ENCODE measurements around the gene PELO.
"Not testable (repeated sequence)": the region's sequence is repeated elsewhere in the genome, so short reads cannot be mapped to it uniquely, and the experiment has no call there.

Gene PELO, protein sequence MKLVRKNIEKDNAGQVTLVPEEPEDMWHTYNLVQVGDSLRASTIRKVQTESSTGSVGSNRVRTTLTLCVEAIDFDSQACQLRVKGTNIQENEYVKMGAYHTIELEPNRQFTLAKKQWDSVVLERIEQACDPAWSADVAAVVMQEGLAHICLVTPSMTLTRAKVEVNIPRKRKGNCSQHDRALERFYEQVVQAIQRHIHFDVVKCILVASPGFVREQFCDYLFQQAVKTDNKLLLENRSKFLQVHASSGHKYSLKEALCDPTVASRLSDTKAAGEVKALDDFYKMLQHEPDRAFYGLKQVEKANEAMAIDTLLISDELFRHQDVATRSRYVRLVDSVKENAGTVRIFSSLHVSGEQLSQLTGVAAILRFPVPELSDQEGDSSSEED

GRCh38 chr5:52787600-52788504, at the start of gene PELO, which contains the start of gene ITGA1:
Gene PELO, plus strand, starts transcription at chr5:52787916. Its CDS starts 12,479 bp downstream, at chr5:52800395.
Gene ITGA1, plus strand, starts transcription at chr5:52787916. Its CDS starts 438 bp downstream, at chr5:52788354.
- Histone ChIP-seq H3K9me3 (ENCODE audit: control insufficient read depth in 1 of 2, low read length in 2 of 2) (no peaks in the 10 kb centered on the region), H3K36me3 (ENCODE audit: control insufficient read depth in 1 of 2, insufficient read depth in 2 of 2, low read length in 2 of 2) (no peaks in the 10 kb centered on the region), H3K4me3 (ENCODE audit: low read depth in 1 of 2, low read length in 2 of 2) (peak within 1 kb of the TSS; percentile 89 to 94), H3K4me1 (ENCODE audit: control insufficient read depth in 1 of 2, insufficient read depth in 2 of 2, low read length in 2 of 2) (peaks cover 19 to 36% of the 10 kb centered on the region in 2 donors), H3K27me3 (ENCODE audit: control insufficient read depth in 1 of 2, insufficient read depth in 2 of 2, low read length in 2 of 2) (no peaks in the 10 kb centered on the region), H3K9ac (ENCODE audit: low read depth in 1 of 2, low read length in 2 of 2) (peak within 1 kb of the TSS; percentile 76 to 80), H3K27ac (ENCODE audit: low read depth, low read length) (peak within 1 kb of the TSS; percentile 83)

DNA sequence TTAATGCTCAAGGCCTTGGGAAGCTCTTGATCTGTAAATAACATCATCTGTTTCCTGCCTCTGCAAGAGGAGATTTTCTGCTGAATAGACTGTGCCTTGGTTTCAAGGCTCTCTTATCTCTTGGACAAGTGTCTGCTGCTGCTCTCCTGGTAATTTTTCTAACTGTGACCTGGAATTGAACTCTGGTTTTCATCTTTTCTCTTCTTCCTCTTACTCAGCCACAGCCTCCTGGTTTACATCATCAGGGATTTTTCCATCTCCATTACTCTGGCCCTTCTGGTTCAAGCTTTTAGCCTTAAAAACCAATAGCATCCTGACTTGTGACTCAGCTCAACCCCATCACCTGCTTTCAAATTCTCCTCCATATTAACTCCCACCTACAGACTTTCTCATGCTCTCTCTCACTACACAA, 49.6 kb upstream of the PELO start:
- Histone ChIP-seq H3K36me3 (ENCODE audit: control insufficient read depth in 1 of 2, insufficient read depth in 2 of 2, low read length in 2 of 2) (no peaks in the 10 kb centered on the region), H3K4me1 (ENCODE audit: control insufficient read depth in 1 of 2, insufficient read depth in 2 of 2, low read length in 2 of 2) (peaks cover under 1 to 21% of the 10 kb centered on the region in 2 donors), H3K27me3 (ENCODE audit: control insufficient read depth in 1 of 2, insufficient read depth in 2 of 2, low read length in 2 of 2) (no peaks in the 10 kb centered on the region), H3K4me3 (ENCODE audit: low read depth in 1 of 2, low read length in 2 of 2) (no peak overlapping the region), H3K27ac (ENCODE audit: low read depth, low read length) (no peak overlapping the region), H3K9ac (ENCODE audit: low read depth in 1 of 2, low read length in 2 of 2) (no peak overlapping the region), H3K9me3 (ENCODE audit: control insufficient read depth in 1 of 2, low read length in 2 of 2) (no peaks in the 10 kb centered on the region)

- no peaks in the 10 kb centered on the region for H3K27me3 ChIP-seq (ENCODE audit: control insufficient read depth in 1 of 2, insufficient read depth in 2 of 2, low read length in 2 of 2)
- no peak overlapping the region for H3K4me3 ChIP-seq (ENCODE audit: low read depth in 1 of 2, low read length in 2 of 2)
- no peak overlapping the region for H3K27ac ChIP-seq (ENCODE audit: low read depth, low read length)
- H3K36me3 ChIP-seq (ENCODE audit: control insufficient read depth in 1 of 2, insufficient read depth in 2 of 2, low read length in 2 of 2): no peaks in the 10 kb centered on the region
- peaks cover 6 to 29% of the 10 kb centered on the region in 2 donors for H3K4me1 ChIP-seq (ENCODE audit: control insufficient read depth in 1 of 2, insufficient read depth in 2 of 2, low read length in 2 of 2)
- H3K9ac ChIP-seq (ENCODE audit: low read depth in 1 of 2, low read length in 2 of 2): no peak overlapping the region
- no peaks in the 10 kb centered on the region for H3K9me3 ChIP-seq (ENCODE audit: control insufficient read depth in 1 of 2, low read length in 2 of 2)
Observed at GRCh38 chr5:52740007-52740406, 47.7 kb upstream of the PELO start.

- Histone ChIP-seq H3K36me3 (ENCODE audit: control insufficient read depth in 1 of 2, insufficient read depth in 2 of 2, low read length in 2 of 2) (no peaks in the 10 kb centered on the region), H3K27me3 (ENCODE audit: control insufficient read depth in 1 of 2, insufficient read depth in 2 of 2, low read length in 2 of 2) (no peaks in the 10 kb centered on the region), H3K9me3 (ENCODE audit: control insufficient read depth in 1 of 2, low read length in 2 of 2) (no peaks in the 10 kb centered on the region), H3K4me3 (ENCODE audit: low read depth in 1 of 2, low read length in 2 of 2) (no peak overlapping the region), H3K4me1 (ENCODE audit: control insufficient read depth in 1 of 2, insufficient read depth in 2 of 2, low read length in 2 of 2) (peaks cover 6 to 29% of the 10 kb centered on the region in 2 donors), H3K9ac (ENCODE audit: low read depth in 1 of 2, low read length in 2 of 2) (no peak overlapping the region), H3K27ac (ENCODE audit: low read depth, low read length) (peak overlapping the region; percentile 24)
Observed at GRCh38 chr5:52743012-52743411, 44.7 kb upstream of the PELO start.

DNA sequence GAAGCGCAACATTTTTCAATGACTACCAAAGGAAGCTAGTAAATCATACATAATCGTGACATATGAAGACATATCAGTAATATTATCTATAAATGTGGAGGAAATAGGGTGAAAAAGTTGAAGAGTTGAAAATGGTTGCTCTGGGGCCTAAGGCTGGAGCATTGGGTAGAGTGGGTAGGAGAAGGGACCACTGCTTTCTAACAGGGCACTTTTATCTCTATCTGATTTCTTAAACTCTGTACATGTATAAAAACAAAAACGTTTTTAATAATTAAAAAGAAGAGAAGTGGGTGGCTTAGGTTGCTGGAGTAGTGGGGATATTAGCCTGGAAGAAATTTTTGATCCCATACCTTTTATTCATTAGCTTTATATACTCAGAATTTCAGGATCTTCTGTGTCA, 44.2 kb upstream of the PELO start:
- Histone ChIP-seq H3K4me3 (ENCODE audit: low read depth in 1 of 2, low read length in 2 of 2) (no peak overlapping the region), H3K27ac (ENCODE audit: low read depth, low read length) (peak overlapping the region; percentile 24), H3K36me3 (ENCODE audit: control insufficient read depth in 1 of 2, insufficient read depth in 2 of 2, low read length in 2 of 2) (no peaks in the 10 kb centered on the region), H3K4me1 (ENCODE audit: control insufficient read depth in 1 of 2, insufficient read depth in 2 of 2, low read length in 2 of 2) (peaks cover 6 to 29% of the 10 kb centered on the region in 2 donors), H3K9me3 (ENCODE audit: control insufficient read depth in 1 of 2, low read length in 2 of 2) (no peaks in the 10 kb centered on the region), H3K9ac (ENCODE audit: low read depth in 1 of 2, low read length in 2 of 2) (no peak overlapping the region), H3K27me3 (ENCODE audit: control insufficient read depth in 1 of 2, insufficient read depth in 2 of 2, low read length in 2 of 2) (no peaks in the 10 kb centered on the region)

GRCh38 chr5:52743970-52744369, 43.7 kb upstream of the PELO start:
- H3K27ac ChIP-seq (ENCODE audit: low read depth, low read length): no peak overlapping the region
- no peaks in the 10 kb centered on the region for H3K9me3 ChIP-seq (ENCODE audit: control insufficient read depth in 1 of 2, low read length in 2 of 2)
- H3K36me3 ChIP-seq (ENCODE audit: control insufficient read depth in 1 of 2, insufficient read depth in 2 of 2, low read length in 2 of 2): no peaks in the 10 kb centered on the region
- H3K4me3 ChIP-seq (ENCODE audit: low read depth in 1 of 2, low read length in 2 of 2): no peak overlapping the region
- H3K27me3 ChIP-seq (ENCODE audit: control insufficient read depth in 1 of 2, insufficient read depth in 2 of 2, low read length in 2 of 2): no peaks in the 10 kb centered on the region
- H3K9ac ChIP-seq (ENCODE audit: low read depth in 1 of 2, low read length in 2 of 2): no peak overlapping the region
- H3K4me1 ChIP-seq (ENCODE audit: control insufficient read depth in 1 of 2, insufficient read depth in 2 of 2, low read length in 2 of 2): peaks cover 6 to 29% of the 10 kb centered on the region in 2 donors

GRCh38 chr5:52744867-52745458, 42.8 kb upstream of the PELO start:
- H3K4me3 ChIP-seq (ENCODE audit: low read depth in 1 of 2, low read length in 2 of 2); H3K27ac ChIP-seq (ENCODE audit: low read depth, low read length); H3K9me3 ChIP-seq (ENCODE audit: control insufficient read depth in 1 of 2, low read length in 2 of 2); H3K36me3 ChIP-seq (ENCODE audit: control insufficient read depth in 1 of 2, insufficient read depth in 2 of 2, low read length in 2 of 2); H3K27me3 ChIP-seq (ENCODE audit: control insufficient read depth in 1 of 2, insufficient read depth in 2 of 2, low read length in 2 of 2); H3K9ac ChIP-seq (ENCODE audit: low read depth in 1 of 2, low read length in 2 of 2): not testable (repeated sequence)
- peaks cover 6 to 25% of the 10 kb centered on the region in 2 donors for H3K4me1 ChIP-seq (ENCODE audit: control insufficient read depth in 1 of 2, insufficient read depth in 2 of 2, low read length in 2 of 2)

DNA sequence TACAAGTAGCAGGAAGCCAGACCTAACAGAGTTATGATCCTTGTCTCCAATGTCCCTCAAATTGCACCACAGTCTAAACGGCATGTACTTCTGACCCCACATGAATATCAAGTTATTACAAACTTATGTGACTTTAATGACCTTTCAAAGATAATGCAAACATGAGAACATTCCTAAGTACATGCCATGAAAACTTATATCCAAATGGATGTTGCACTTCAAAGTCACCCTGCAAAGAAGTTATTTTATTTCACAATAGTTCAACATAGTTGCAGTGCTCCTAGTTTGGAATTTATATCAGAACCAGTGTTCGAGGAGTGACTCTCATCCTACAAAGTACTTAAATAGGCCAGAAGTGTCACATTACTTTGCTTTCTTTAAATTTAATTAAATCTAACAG, 41.2 kb upstream of the PELO start:
- no peak overlapping the region for H3K27ac ChIP-seq (ENCODE audit: low read depth, low read length)
- H3K4me1 ChIP-seq (ENCODE audit: control insufficient read depth in 1 of 2, insufficient read depth in 2 of 2, low read length in 2 of 2): peaks cover 6 to 17% of the 10 kb centered on the region in 2 donors
- no peaks in the 10 kb centered on the region for H3K36me3 ChIP-seq (ENCODE audit: control insufficient read depth in 1 of 2, insufficient read depth in 2 of 2, low read length in 2 of 2)
- no peak overlapping the region for H3K4me3 ChIP-seq (ENCODE audit: low read depth in 1 of 2, low read length in 2 of 2)
- no peak overlapping the region for H3K9ac ChIP-seq (ENCODE audit: low read depth in 1 of 2, low read length in 2 of 2)
- no peaks in the 10 kb centered on the region for H3K27me3 ChIP-seq (ENCODE audit: control insufficient read depth in 1 of 2, insufficient read depth in 2 of 2, low read length in 2 of 2)
- no peaks in the 10 kb centered on the region for H3K9me3 ChIP-seq (ENCODE audit: control insufficient read depth in 1 of 2, low read length in 2 of 2)

GRCh38 chr5:52748590-52748989, 39.1 kb upstream of the PELO start:
- Histone ChIP-seq H3K9me3 (ENCODE audit: control insufficient read depth in 1 of 2, low read length in 2 of 2) (no peaks in the 10 kb centered on the region), H3K27me3 (ENCODE audit: control insufficient read depth in 1 of 2, insufficient read depth in 2 of 2, low read length in 2 of 2) (no peaks in the 10 kb centered on the region), H3K9ac (ENCODE audit: low read depth in 1 of 2, low read length in 2 of 2) (no peak overlapping the region), H3K27ac (ENCODE audit: low read depth, low read length) (no peak overlapping the region), H3K36me3 (ENCODE audit: control insufficient read depth in 1 of 2, insufficient read depth in 2 of 2, low read length in 2 of 2) (no peaks in the 10 kb centered on the region), H3K4me3 (ENCODE audit: low read depth in 1 of 2, low read length in 2 of 2) (no peak overlapping the region), H3K4me1 (ENCODE audit: control insufficient read depth in 1 of 2, insufficient read depth in 2 of 2, low read length in 2 of 2) (peaks cover under 1 to 4% of the 10 kb centered on the region in 2 donors)

- H3K9me3 ChIP-seq (ENCODE audit: control insufficient read depth in 1 of 2, low read length in 2 of 2): no peaks in the 10 kb centered on the region
- no peak overlapping the region for H3K9ac ChIP-seq (ENCODE audit: low read depth in 1 of 2, low read length in 2 of 2)
- H3K4me3 ChIP-seq (ENCODE audit: low read depth in 1 of 2, low read length in 2 of 2): no peak overlapping the region
- H3K4me1 ChIP-seq (ENCODE audit: control insufficient read depth in 1 of 2, insufficient read depth in 2 of 2, low read length in 2 of 2): no peaks in the 10 kb centered on the region
- no peaks in the 10 kb centered on the region for H3K27me3 ChIP-seq (ENCODE audit: control insufficient read depth in 1 of 2, insufficient read depth in 2 of 2, low read length in 2 of 2)
- H3K27ac ChIP-seq (ENCODE audit: low read depth, low read length): no peak overlapping the region
- H3K36me3 ChIP-seq (ENCODE audit: control insufficient read depth in 1 of 2, insufficient read depth in 2 of 2, low read length in 2 of 2): no peaks in the 10 kb centered on the region
Observed at GRCh38 chr5:52749666-52750065, 38.0 kb upstream of the PELO start.

Data from duodenal mucosa (tissue), 2 donors.